Erythroblast (primary cell): Measurements from ENCODE around the gene CD8B2.
"Not testable (repeated sequence)": the region's sequence is repeated elsewhere in the genome, so short reads cannot be mapped to it uniquely, and the experiment has no call there.

ENCODE experiments used
- GATA1 ChIP-seq: IDR thresholded peaks from 2 replicates; pipeline ENCODE4 v1.6.1; 2011; ENCODE audit warnings: low read depth, mild to moderate bottlenecking, control low read depth, low read length, moderate library complexity
- POLR2A ChIP-seq: IDR thresholded peaks from 2 replicates; pipeline ENCODE4 v1.6.1; 2011; ENCODE audit warnings: mild to moderate bottlenecking, low read length

DNA sequence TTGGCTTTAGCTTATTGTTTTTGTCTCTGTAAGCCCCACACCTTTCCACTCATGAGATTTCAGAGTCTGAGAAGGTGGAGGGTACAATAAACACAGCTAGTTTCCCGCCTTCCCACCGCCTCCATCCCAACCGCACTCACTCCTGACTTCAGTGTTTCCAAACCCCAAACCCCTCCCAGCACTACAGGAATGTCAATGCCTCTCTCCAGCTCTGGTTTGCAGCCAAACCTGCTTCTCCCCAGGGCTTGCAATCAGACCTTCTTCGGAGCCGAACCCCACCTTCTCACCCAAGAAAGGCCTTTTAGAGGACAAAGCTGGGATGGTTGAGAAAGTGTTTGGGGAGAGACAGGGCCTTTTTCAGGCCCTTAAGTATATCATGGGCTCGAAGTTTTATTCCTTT is 5.7 kb downstream of the CD8B2 start:
- not testable (repeated sequence) for TF ChIP-seq POLR2A, GATA1
